ENCODE data around the gene C14orf132.

GRCh38 chr14:96081767-96082400 is 42.7 kb downstream of the C14orf132 start:
- TF ChIP-seq, protein P1, sequence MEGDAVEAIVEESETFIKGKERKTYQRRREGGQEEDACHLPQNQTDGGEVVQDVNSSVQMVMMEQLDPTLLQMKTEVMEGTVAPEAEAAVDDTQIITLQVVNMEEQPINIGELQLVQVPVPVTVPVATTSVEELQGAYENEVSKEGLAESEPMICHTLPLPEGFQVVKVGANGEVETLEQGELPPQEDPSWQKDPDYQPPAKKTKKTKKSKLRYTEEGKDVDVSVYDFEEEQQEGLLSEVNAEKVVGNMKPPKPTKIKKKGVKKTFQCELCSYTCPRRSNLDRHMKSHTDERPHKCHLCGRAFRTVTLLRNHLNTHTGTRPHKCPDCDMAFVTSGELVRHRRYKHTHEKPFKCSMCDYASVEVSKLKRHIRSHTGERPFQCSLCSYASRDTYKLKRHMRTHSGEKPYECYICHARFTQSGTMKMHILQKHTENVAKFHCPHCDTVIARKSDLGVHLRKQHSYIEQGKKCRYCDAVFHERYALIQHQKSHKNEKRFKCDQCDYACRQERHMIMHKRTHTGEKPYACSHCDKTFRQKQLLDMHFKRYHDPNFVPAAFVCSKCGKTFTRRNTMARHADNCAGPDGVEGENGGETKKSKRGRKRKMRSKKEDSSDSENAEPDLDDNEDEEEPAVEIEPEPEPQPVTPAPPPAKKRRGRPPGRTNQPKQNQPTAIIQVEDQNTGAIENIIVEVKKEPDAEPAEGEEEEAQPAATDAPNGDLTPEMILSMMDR (IDR thresholded peaks at IDR 0.05): no peak
- TF ChIP-seq POLR2A (IDR thresholded peaks at IDR 0.05): no peak
